Right atrium auricular region (tissue), 2 donors: ENCODE data around the gene NRROS. TPM values are rescaled to one million over a fixed set of nuclear protein-coding genes. Genes with fewer than 3 reads are reported as not detected.
A peak's percentile ranks its signal among the peaks of the same experiment; 100 is the strongest.
"Not testable (repeated sequence)": the region's sequence is repeated elsewhere in the genome, so short reads cannot be mapped to it uniquely, and the experiment has no call there.

Experiments
- DNase-seq: peaks from one replicate; pipeline ENCODE4 v3.0.0-alpha.2; 2019; ENCODE audit warnings: low spot score
- H3K27ac ChIP-seq, 2 donors: fragments of 200-600 bp; sonication (generic); 1 replicate in 1 of 2; 2 replicates in 1 of 2; pipeline ENCODE4 v1.5.1; 2016 to 2019
- H3K27me3 ChIP-seq, 2 donors: fragments of 200-600 bp; sonication (generic); one replicate each; pipeline versions ENCODE4 v1.5.1 to v1.6.0; 2017 to 2019
- H3K36me3 ChIP-seq: fragments of 200-600 bp; sonication (generic); one replicate; pipeline ENCODE4 v1.5.1; 2016
- H3K4me1 ChIP-seq, 2 donors: fragments of 200-600 bp; sonication (generic); one replicate each; pipeline versions ENCODE4 v1.5.1 to v1.6.0; 2017 to 2019
- H3K4me3 ChIP-seq, 2 donors: fragments of 200-600 bp; sonication (generic); 1 replicate in 1 of 2; 2 replicates in 1 of 2; pipeline ENCODE4 v1.5.1; 2017 to 2019; ENCODE audit warnings: mild to moderate bottlenecking in 1 of 2, moderate library complexity in 1 of 2
- H3K9me3 ChIP-seq, 2 donors: fragments of 200-600 bp; sonication (generic); one replicate each; pipeline ENCODE4 v1.5.1; 2019
- total RNA-seq, 2 donors: library from RNA; depleted of rRNA; stranded (reverse); fragments of >200 nt; gene quantifications; one replicate each; pipeline ENCODE4 v1.1.0, GENCODE V29; 2016
- TF ChIP-seq, protein P1 (sequence below), 2 donors: fragments of 200-600 bp; sonication (generic); IDR thresholded peaks; one replicate each; pipeline ENCODE4 v1.5.1; 2019; ENCODE audit warnings: antibody characterized with exemption in 2 of 2

NRROS gene
- total RNA-seq, 2 donors from 2014 or later, result 2.4 to 4.8 TPM

DNA sequence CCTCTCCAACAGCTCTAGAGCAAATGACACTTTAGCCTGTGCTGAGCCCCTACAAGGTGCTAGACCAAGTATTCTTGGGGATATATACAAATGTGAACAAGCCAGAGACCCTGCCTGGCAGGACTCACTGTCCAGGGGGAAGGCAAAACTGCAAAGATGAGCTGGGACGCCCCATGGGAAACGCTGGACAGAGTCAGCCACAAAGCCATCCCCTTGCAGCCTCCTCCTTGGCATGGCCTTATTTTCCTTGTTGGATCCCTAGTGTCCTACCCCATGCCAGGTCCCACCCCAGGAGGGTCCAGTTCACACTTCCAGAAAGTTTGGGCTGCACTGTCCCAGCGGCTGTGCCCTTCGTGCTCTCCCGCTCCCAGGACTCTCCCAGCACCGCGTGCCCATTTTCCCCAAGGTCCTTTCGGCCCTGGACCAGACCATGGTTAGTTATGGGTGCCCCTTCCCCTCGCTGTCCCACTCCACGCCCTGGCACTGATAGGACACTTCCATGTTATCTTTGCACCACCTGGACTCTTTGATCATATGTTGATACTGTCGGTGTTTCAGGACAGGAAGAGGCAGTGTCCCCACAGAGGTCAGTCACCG, 5.8 kb upstream of the NRROS start:
- peak overlapping the region; percentile 69 to 81 for H3K27ac ChIP-seq
- TF ChIP-seq, protein P1, sequence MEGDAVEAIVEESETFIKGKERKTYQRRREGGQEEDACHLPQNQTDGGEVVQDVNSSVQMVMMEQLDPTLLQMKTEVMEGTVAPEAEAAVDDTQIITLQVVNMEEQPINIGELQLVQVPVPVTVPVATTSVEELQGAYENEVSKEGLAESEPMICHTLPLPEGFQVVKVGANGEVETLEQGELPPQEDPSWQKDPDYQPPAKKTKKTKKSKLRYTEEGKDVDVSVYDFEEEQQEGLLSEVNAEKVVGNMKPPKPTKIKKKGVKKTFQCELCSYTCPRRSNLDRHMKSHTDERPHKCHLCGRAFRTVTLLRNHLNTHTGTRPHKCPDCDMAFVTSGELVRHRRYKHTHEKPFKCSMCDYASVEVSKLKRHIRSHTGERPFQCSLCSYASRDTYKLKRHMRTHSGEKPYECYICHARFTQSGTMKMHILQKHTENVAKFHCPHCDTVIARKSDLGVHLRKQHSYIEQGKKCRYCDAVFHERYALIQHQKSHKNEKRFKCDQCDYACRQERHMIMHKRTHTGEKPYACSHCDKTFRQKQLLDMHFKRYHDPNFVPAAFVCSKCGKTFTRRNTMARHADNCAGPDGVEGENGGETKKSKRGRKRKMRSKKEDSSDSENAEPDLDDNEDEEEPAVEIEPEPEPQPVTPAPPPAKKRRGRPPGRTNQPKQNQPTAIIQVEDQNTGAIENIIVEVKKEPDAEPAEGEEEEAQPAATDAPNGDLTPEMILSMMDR (IDR thresholded peaks at IDR 0.05), result no peak

DNA sequence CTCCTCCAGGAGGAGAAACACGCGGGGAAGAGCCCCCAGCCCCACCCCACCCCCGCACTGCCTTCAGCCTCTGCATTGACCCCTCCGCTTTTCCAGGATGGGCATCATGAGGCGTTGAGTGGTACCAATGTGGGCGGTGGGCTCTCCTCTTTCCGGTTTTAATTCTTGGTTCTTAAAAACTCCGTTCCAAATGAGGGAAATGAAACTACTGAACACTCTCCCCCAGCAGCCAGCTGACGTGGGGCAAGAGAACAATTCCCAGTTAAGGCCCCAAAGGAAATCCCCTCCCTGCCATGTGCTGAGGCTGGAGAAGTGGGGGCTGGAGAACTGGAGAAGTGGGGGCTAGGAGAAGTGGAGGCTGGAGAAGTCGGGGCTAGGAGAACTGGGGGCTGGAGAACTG, 5.3 kb upstream of the NRROS start:
- H3K27ac ChIP-seq, result peak overlapping the region in 1 of 2 donors; percentile 69

More for the DNA sequence above, 5.8 kb upstream of the NRROS start:
- DNase-seq, result no peak
- no peak overlapping the region for H3K4me3 ChIP-seq
- peaks cover 0 to 13% of the 10 kb centered on the region in 2 donors for H3K4me1 ChIP-seq
- H3K27me3 ChIP-seq, result no peaks in the 10 kb centered on the region
- no peaks in the 10 kb centered on the region for H3K9me3 ChIP-seq
- no peaks in the 10 kb centered on the region for H3K36me3 ChIP-seq

DNA sequence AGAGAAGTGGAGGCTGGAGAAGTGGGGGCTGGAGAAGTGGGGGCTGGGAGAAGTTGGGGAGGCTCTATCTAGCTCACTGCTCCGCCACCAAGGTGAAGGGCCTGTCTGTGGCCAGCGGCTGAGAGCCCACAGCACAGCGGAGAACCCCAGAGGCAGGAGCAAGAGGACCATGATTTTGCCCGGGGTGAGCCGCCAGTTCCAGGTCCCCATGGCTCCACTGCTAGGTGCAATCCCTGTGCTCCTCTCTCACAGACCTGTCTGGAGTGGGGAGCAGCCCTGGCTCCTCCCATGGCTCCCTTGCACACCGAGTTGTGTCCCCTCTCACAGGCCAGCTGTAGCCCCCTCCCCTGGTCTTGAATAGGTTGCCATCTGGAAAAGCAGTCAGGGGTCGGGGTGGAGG, 4.7 kb upstream of the NRROS start:
- H3K27ac ChIP-seq, result no peak overlapping the region
- TF ChIP-seq, protein P1 (IDR thresholded peaks at IDR 0.05), result no peak
- H3K27me3 ChIP-seq, result peaks cover 0 to 8% of the 10 kb centered on the region in 2 donors
- H3K36me3 ChIP-seq, result no peaks in the 10 kb centered on the region
- H3K4me1 ChIP-seq, result peaks cover 0 to 20% of the 10 kb centered on the region in 2 donors
- no peak overlapping the region for H3K4me3 ChIP-seq
- DNase-seq, result no peak
- no peaks in the 10 kb centered on the region for H3K9me3 ChIP-seq

More for the DNA sequence above, 5.3 kb upstream of the NRROS start:
- no peaks in the 10 kb centered on the region for H3K36me3 ChIP-seq
- H3K27me3 ChIP-seq, result peaks cover 0 to 3% of the 10 kb centered on the region in 2 donors
- H3K9me3 ChIP-seq, result no peaks in the 10 kb centered on the region
- no peak overlapping the region for H3K4me3 ChIP-seq
- DNase-seq, result no peak
- TF ChIP-seq, protein P1 (IDR thresholded peaks at IDR 0.05), result no peak
- peaks cover 0 to 14% of the 10 kb centered on the region in 2 donors for H3K4me1 ChIP-seq

DNA sequence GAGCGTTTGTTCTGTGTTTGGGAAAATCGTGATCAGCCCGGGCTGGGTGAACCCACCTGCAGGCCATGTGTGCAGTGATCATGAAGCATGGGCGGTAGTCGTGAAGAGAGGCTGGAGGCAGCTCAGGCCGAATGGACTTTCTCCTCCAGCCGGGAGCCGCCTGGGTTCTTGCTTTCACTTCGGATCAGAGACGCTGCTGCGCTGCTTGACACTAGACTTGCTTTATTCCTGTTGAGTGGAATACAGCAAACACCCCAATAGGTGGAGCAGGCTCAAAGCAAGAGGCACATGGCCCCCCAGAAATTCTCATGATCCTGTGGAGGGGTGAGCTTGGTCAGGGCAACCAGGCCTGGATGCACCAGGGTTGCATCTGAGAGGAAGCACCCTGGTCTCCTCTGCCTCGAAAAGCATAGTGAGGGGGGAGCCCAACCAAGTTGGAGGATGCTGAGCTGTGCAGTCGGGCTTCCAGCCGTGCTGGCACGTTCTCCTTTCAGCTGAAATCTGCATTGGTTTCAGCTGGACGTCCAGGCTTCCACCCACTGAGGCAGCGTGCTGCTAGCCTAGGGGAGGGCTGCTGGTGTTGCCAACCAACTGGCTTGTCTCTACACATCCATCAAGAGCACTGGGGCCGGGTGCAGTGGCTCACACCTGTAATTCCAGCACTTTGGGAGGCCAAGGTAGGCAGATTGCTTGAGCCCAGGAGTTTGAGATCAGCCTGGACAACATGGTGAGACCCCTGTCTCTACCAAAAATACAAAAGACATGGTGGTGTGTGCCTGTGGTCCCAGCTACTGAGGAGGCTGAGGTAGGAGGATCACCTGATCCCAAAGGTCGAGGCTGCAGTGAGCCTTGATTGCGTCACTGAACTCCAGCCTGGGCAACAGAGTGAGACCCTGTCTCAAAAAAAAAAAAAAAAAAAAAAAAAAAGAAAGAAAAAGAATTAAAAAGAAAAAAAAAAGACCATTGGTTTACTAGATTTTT, 2.8 kb upstream of the NRROS start:
- H3K27ac ChIP-seq, result no peak overlapping the region
- H3K9me3 ChIP-seq, result no peaks in the 10 kb centered on the region
- no peak for DNase-seq

DNA sequence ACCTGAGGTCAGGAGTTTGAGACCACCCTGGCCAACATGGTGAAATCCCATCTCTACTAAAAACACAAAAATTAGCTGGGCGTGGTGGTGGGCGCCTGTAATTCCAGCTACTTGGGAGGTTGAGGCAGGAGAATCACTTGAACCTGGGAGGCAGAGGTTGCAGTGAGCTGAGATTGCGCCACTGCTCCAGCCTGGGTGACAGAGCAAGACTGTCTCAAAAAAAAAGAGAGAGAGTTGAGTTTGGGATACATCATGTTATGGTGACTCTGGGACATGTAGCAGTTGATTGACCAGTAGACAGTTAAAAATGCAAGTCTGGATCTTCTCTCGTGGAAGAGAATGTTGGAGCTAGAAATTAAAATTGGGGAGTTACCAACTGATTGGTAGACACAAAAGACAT, 1.6 kb upstream of the NRROS start:
- not testable (repeated sequence) for H3K27ac ChIP-seq, H3K9me3 ChIP-seq, H3K36me3 ChIP-seq, H3K4me3 ChIP-seq, DNase-seq, H3K27me3 ChIP-seq
- peaks cover 0 to 11% of the 10 kb centered on the region in 2 donors for H3K4me1 ChIP-seq

More for the DNA sequence above, 2.8 kb upstream of the NRROS start:
- no peak overlapping the region for H3K4me3 ChIP-seq
- peaks cover 0 to 20% of the 10 kb centered on the region in 2 donors for H3K4me1 ChIP-seq
- H3K27me3 ChIP-seq, result peaks cover 0 to 8% of the 10 kb centered on the region in 2 donors
- TF ChIP-seq, protein P1 (IDR thresholded peaks at IDR 0.05), result no peak
- no peaks in the 10 kb centered on the region for H3K36me3 ChIP-seq

DNA sequence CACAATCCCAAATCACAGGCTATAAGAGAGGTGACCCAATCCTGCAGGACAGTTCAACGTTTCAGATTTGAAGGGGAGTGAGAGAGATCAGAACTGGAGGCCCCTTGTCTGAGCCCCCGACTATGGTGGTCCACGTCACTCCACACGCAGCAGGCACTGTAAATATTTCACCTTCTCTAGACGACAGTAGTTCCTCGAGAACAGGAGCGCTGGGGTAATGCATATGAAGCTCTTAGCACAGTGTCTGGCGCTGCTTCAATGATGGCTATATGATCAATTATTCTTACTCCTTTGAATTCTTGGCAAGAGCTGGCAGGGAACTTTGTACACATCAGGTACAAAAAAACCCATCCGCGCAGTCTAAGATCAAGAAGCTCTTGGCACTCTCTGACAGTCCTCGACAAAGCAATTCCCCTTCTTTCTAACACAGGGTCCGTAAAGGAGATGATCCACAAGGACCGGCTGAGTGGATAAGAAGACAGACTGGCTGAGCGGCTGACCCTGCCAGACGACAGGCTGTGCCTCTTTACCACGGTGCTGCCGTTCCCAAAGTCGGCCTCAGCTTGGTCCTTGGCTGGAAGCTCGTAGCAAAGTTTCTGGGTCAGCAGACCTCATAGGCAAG, 522 bp upstream of the NRROS start:
- Histone ChIP-seq H3K4me3 (peak overlapping the region; percentile 42 to 59), H3K27ac (peak overlapping the region; percentile 52 to 63)
- TF ChIP-seq, protein P1 (IDR thresholded peaks at IDR 0.05), result no peak

More for the DNA sequence above, 522 bp upstream of the NRROS start:
- Histone ChIP-seq H3K9me3 (no peaks in the 10 kb centered on the region), H3K27me3 (peaks cover 0 to 8% of the 10 kb centered on the region in 2 donors), H3K36me3 (no peaks in the 10 kb centered on the region), H3K4me1 (peaks cover 0 to 9% of the 10 kb centered on the region in 2 donors)
- DNase-seq, result no peak
